Sigmoid colon (tissue), 7 donors: ENCODE measurements around the gene SNX8. TPM values are rescaled to one million over a fixed set of nuclear protein-coding genes. Genes with fewer than 3 reads are reported as not detected.

ENCODE experiments used
- DNase-seq: peaks from one replicate; pipeline ENCODE4 v3.0.0-alpha.2; 2019
- H3K27ac ChIP-seq, 4 donors: fragments of 200-600 bp; sonication (generic); one replicate each; pipeline ENCODE4 v1.5.1; 2016 to 2019; ENCODE audit warnings: mild to moderate bottlenecking in 1 of 4
- H3K27me3 ChIP-seq, 3 donors: fragments of 200-600 bp; sonication (generic); one replicate each; pipeline ENCODE4 v1.5.1; 2019; ENCODE audit warnings: mild to moderate bottlenecking in 1 of 3
- H3K36me3 ChIP-seq, 4 donors: fragments of 200-600 bp; sonication (generic); one replicate each; pipeline ENCODE4 v1.5.1; 2016 to 2019
- H3K4me1 ChIP-seq, 4 donors: fragments of 200-600 bp; sonication (generic); one replicate each; pipeline ENCODE4 v1.5.1; 2017 to 2019
- H3K4me3 ChIP-seq, 4 donors: fragments of 200-600 bp; sonication (generic); one replicate each; pipeline ENCODE4 v1.5.1; 2017 to 2019; ENCODE audit warnings: mild to moderate bottlenecking in 2 of 4, moderate library complexity in 1 of 4
- H3K9me3 ChIP-seq, 4 donors: fragments of 200-600 bp in 3 of 4; sonication (generic) in 3 of 4; one replicate each; pipeline versions ENCODE4 v1.5.1 to v1.6.1; 2013 to 2019
- EP300 ChIP-seq, 4 donors: sonication (generic); formaldehyde crosslinking; IDR thresholded peaks; one replicate each; pipeline ENCODE4 v1.6.1; 2017; ENCODE audit warnings: antibody characterized with exemption in 4 of 4
- POLR2A ChIP-seq, 2 donors: fragments of 450-650 bp; IDR thresholded peaks; one replicate each; pipeline ENCODE4 v1.6.1; 2016; ENCODE audit warnings: antibody characterized with exemption in 2 of 2, mild to moderate bottlenecking in 2 of 2, moderate library complexity in 2 of 2
- POLR2AphosphoS5 ChIP-seq, 4 donors: sonication (generic); formaldehyde crosslinking; IDR thresholded peaks; one replicate each; pipeline ENCODE4 v1.6.1; 2017; ENCODE audit warnings: antibody characterized with exemption in 4 of 4
- WGBS, 2 donors: extraction: QIAGEN DNeasy Blood & Tissue Kit; methylation state at CpG; one replicate each; pipeline ENCODE4 v1.1.7; 2013; 5-methylcytosine and 5-hydroxymethylcytosine counted together
- intact Hi-C: fragments of 100-400 bp; cut with DNase I; formaldehyde crosslinking; loops from one replicate; pipeline ENCODE4 v1.15.1; 2023
- polyA plus RNA-seq, 3 donors: library from polyadenylated mRNA; stranded (reverse); fragments of 200-250 nt; gene quantifications; one replicate each; pipeline ENCODE4 v1.2.3, GENCODE V29; 2013
- total RNA-seq, 4 donors: library from RNA; depleted of rRNA; stranded (reverse); fragments of >200 nt; gene quantifications; one replicate each; pipeline ENCODE4 v1.1.0, GENCODE V29; 2016
- TF ChIP-seq, protein P1 (sequence below), 4 experiments: fragments of 450-650 bp in 3 of 4; fragments of 200-600 bp in 1 of 4; IDR thresholded peaks; one replicate each; pipeline ENCODE4 v1.5.1; 2016 to 2019; ENCODE audit warnings: antibody characterized with exemption in 4 of 4, mild to moderate bottlenecking in 3 of 4, moderate library complexity in 2 of 4
- donor health status: healthy with polysubstance abuse.
- donor health status: Bipolar disorder and iron deficiency.
- donor health status: healthy.

Gene SNX8
- total and polyA plus RNA-seq, 7 donors: 5.3 to 23.1 (median 10.2) TPM

DNA sequence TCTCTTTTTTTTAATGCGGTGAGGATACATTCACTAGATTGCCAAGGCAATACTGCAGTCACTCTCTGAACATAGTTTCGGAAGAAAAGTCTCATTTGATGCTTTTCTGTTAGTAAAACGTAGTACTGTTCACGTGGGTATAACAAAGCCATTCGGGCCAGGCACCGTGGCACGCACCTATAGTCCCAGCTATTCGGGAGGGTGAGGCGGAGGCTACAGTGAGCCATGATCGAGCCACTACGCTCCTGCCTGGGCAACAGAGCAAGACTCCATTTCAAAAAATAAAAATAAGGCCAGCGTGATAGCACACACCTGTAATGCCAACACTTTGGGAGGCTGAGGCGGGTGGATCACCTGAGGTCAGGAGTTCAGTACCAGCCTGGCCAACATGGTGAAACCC, 24.6 kb downstream of the SNX8 start:
- H3K4me1 ChIP-seq: no peaks in the 10 kb centered on the region
- no peak overlapping the region for H3K4me3 ChIP-seq
- intact Hi-C loops: no loop called here
- 89 to 95% methylated on average over 13 of the region's 13 CpGs for whole genome bisulfite sequencing, 2 donors
- no peaks in the 10 kb centered on the region for H3K36me3 ChIP-seq
- no peak for DNase-seq
- no peak for TF ChIP-seq EP300 (IDR thresholded peaks at IDR 0.05)
- TF ChIP-seq POLR2AphosphoS5 (IDR thresholded peaks at IDR 0.05): no peak
- TF ChIP-seq, protein P1, sequence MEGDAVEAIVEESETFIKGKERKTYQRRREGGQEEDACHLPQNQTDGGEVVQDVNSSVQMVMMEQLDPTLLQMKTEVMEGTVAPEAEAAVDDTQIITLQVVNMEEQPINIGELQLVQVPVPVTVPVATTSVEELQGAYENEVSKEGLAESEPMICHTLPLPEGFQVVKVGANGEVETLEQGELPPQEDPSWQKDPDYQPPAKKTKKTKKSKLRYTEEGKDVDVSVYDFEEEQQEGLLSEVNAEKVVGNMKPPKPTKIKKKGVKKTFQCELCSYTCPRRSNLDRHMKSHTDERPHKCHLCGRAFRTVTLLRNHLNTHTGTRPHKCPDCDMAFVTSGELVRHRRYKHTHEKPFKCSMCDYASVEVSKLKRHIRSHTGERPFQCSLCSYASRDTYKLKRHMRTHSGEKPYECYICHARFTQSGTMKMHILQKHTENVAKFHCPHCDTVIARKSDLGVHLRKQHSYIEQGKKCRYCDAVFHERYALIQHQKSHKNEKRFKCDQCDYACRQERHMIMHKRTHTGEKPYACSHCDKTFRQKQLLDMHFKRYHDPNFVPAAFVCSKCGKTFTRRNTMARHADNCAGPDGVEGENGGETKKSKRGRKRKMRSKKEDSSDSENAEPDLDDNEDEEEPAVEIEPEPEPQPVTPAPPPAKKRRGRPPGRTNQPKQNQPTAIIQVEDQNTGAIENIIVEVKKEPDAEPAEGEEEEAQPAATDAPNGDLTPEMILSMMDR (IDR thresholded peaks at IDR 0.05): no peak
- TF ChIP-seq POLR2A (IDR thresholded peaks at IDR 0.05): no peak
- no peaks in the 10 kb centered on the region for H3K27me3 ChIP-seq
- H3K9me3 ChIP-seq: no peaks in the 10 kb centered on the region
- H3K27ac ChIP-seq: no peak overlapping the region

DNA sequence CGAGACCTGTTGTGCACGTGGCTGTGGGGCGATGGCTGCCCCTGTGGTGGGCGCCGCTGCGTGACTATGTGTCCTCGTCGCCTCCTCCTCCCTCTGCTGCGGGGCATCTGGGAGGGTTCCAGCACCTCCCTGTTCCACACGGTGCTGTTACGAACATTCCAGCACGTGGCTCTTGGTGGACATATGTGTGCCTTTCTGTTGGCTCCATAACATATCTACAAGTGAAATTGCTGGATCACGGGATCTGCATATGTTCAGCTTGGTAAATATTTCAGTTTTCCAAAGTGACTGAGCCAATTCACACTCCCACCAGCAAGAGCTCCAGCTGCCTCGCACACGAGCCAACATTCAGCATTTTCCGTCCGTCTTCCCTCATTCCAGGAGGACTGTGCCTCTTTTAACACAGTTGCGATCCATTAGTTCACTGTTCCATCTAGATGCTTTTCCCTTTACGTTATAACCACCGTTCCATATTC, 25.1 kb downstream of the SNX8 start:
- WGBS, 2 donors: 87 to 92% methylated on average over 20 of the region's 20 CpGs
- H3K27ac ChIP-seq: no peak overlapping the region
- H3K4me1 ChIP-seq: no peaks in the 10 kb centered on the region
- no peaks in the 10 kb centered on the region for H3K27me3 ChIP-seq
- no peak overlapping the region for H3K4me3 ChIP-seq
- intact Hi-C loops: no loop called here
- H3K9me3 ChIP-seq: no peaks in the 10 kb centered on the region
- no peaks in the 10 kb centered on the region for H3K36me3 ChIP-seq
- no peak for DNase-seq
- TF ChIP-seq POLR2A (IDR thresholded peaks at IDR 0.05): no peak

DNA sequence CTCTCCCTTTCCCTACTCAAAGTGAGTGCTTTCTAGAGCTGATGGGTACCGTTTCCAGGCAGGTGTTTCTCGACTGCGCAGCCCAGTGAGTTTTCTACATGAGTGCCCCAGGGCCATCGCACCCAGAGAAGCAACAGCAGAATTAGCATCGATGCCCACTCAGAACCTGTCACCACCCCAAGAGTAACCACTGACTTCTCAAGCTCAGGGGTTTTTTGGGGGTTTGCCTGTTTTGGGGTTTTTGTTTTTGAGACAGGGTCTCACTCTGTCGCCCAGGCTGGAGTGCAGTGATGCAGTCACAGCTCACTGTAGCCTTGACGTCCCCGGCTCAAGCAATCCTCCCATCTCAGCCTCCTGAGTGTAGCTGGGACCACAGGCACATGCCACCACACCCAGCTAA, 25.7 kb downstream of the SNX8 start:
- no peaks in the 10 kb centered on the region for H3K9me3 ChIP-seq
- H3K27me3 ChIP-seq: no peaks in the 10 kb centered on the region
- no peaks in the 10 kb centered on the region for H3K4me1 ChIP-seq
- no peak for DNase-seq
- 78 to 91% methylated on average over 8 of the region's 8 CpGs for WGBS, 2 donors
- H3K4me3 ChIP-seq: no peak overlapping the region
- H3K27ac ChIP-seq: no peak overlapping the region
- no peaks in the 10 kb centered on the region for H3K36me3 ChIP-seq
- intact Hi-C loops: no loop called here
- TF ChIP-seq, protein P1 (IDR thresholded peaks at IDR 0.05): no peak
- TF ChIP-seq POLR2A (IDR thresholded peaks at IDR 0.05): no peak

DNA sequence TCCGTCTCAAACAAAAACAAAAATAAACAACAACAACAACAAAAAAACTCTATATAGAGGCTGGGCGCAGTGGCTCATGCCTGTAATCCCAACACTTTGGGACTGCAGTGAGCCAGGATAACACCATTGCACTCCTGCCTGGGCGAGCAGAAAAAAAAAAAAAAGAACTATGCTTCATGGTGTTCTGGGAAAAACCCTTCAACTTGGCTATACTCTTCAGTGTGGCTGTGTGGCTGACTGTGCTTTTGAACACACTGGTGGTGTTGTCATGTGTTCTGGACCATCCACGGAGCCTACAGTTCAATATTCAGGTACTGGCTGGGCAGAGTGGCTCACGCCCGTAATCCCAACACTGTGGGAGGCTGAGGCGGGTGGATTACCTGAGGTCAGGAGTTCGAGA, 26.5 kb downstream of the SNX8 start:
- no peak for TF ChIP-seq EP300 (IDR thresholded peaks at IDR 0.05)
- TF ChIP-seq, protein P1 (IDR thresholded peaks at IDR 0.05): no peak
- no peak for TF ChIP-seq POLR2AphosphoS5 (IDR thresholded peaks at IDR 0.05)
- TF ChIP-seq POLR2A (IDR thresholded peaks at IDR 0.05): no peak
- intact Hi-C loops: no loop called here
- Histone ChIP-seq H3K36me3 (no peaks in the 10 kb centered on the region), H3K9me3 (no peaks in the 10 kb centered on the region), H3K4me1 (no peaks in the 10 kb centered on the region), H3K27ac (no peak overlapping the region), H3K27me3 (no peaks in the 10 kb centered on the region), H3K4me3 (no peak overlapping the region)
- WGBS, 2 donors: 85 to 92% methylated on average over 8 of the region's 8 CpGs
- DNase-seq: no peak

DNA sequence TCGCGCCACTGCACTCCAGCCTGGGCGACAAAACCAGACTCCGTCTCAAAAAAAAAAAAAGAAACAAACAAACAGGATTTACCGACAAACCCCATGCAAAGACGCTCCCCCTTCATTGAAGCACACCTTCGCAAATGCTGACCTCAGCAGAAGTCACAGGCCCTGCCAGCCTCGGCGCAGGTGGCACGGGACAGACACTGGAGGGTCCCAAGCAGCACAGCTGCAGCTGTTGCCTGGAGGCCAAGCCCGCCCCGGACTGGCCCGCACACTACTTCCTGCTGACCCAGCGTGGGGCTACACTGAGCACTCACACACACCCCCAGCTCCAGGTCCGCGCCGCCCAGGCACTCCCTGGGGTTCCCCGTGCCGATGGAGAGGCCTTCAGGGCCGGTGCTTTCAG, 31.2 kb downstream of the SNX8 start:
- DNase-seq: no peak
- intact Hi-C loops: no loop called here
- 95 to 97% methylated on average over 20 of the region's 20 CpGs for WGBS, 2 donors

More for the DNA sequence above, 31.2 kb downstream of the SNX8 start:
- Histone ChIP-seq H3K4me3 (no peak overlapping the region), H3K4me1 (peaks cover 0 to 18% (median 18%) of the 10 kb centered on the region in 4 donors), H3K27me3 (no peaks in the 10 kb centered on the region), H3K36me3 (no peaks in the 10 kb centered on the region), H3K9me3 (no peaks in the 10 kb centered on the region), H3K27ac (no peak overlapping the region)
- TF ChIP-seq, protein P1 (IDR thresholded peaks at IDR 0.05): no peak
- no peak for TF ChIP-seq POLR2A (IDR thresholded peaks at IDR 0.05)
- no peak for TF ChIP-seq POLR2AphosphoS5 (IDR thresholded peaks at IDR 0.05)
- no peak for TF ChIP-seq EP300 (IDR thresholded peaks at IDR 0.05)
